Parathyroid adenoma (tissue), 2 donors: Measurements from ENCODE around the gene KPNB1.

Experiments used
- H2AFZ ChIP-seq: fragments of 300-600 bp; sonication (generic); one replicate; pipeline ENCODE4 v1.7.0; 2017; ENCODE audit warnings: antibody characterized with exemption, mild to moderate bottlenecking
- H3K27ac ChIP-seq: fragments of 300-600 bp; sonication (generic); one replicate; pipeline ENCODE4 v1.7.0; 2017
- H3K27me3 ChIP-seq: fragments of 300-600 bp; sonication (generic); one replicate; pipeline ENCODE4 v1.7.0; 2017; ENCODE audit warnings: low read length; ENCODE audit not compliant: control insufficient read depth, insufficient read depth
- H3K36me3 ChIP-seq: fragments of 300-600 bp; sonication (generic); one replicate; pipeline ENCODE4 v1.7.0; 2017; ENCODE audit warnings: low read length; ENCODE audit not compliant: control insufficient read depth, insufficient read depth
- H3K4me1 ChIP-seq: fragments of 300-600 bp; sonication (generic); one replicate; pipeline ENCODE4 v1.7.0; 2017; ENCODE audit warnings: control low read depth
- H3K4me2 ChIP-seq: fragments of 300-600 bp; sonication (generic); one replicate; pipeline ENCODE4 v1.7.0; 2017; ENCODE audit warnings: low read length
- H3K4me3 ChIP-seq: fragments of 300-600 bp; sonication (generic); one replicate; pipeline ENCODE4 v1.7.0; 2017; ENCODE audit warnings: low read depth, low read length
- H3K79me2 ChIP-seq: fragments of 300-600 bp; sonication (generic); one replicate; pipeline ENCODE4 v1.7.0; 2017; ENCODE audit warnings: control low read depth
- H3K9ac ChIP-seq: fragments of 300-600 bp; sonication (generic); one replicate; pipeline ENCODE4 v1.7.0; 2017; ENCODE audit warnings: mild to moderate bottlenecking
- H3K9me3 ChIP-seq: fragments of 300-600 bp; sonication (generic); one replicate; pipeline ENCODE4 v1.7.0; 2017; ENCODE audit warnings: low read length; ENCODE audit not compliant: control insufficient read depth
- CTCF ChIP-seq: fragments of 300-600 bp; sonication (generic); IDR thresholded peaks from one replicate; pipeline ENCODE4 v1.7.0; 2017; ENCODE audit warnings: antibody characterized with exemption, mild to moderate bottlenecking
- donor health status: primary hyperparathyroidism.

KPNB1 gene

GRCh38 chr17:47714773-47715396, 65.2 kb downstream of the KPNB1 start:
- Histone ChIP-seq H3K4me3 (no peak overlapping the region), H3K9me3 (no peaks in the 10 kb centered on the region), H3K36me3 (no peaks in the 10 kb centered on the region), H3K4me1 (no peaks in the 10 kb centered on the region), H3K27ac (no peak overlapping the region), H3K27me3 (no peaks in the 10 kb centered on the region), H3K9ac (no peak overlapping the region), H3K79me2 (no peaks in the 10 kb centered on the region), H3K4me2 (no peak overlapping the region), H2AFZ (no peak overlapping the region)
- no peak for TF ChIP-seq CTCF

- Histone ChIP-seq H2AFZ (no peak overlapping the region), H3K9me3 (no peaks in the 10 kb centered on the region), H3K4me1 (no peaks in the 10 kb centered on the region), H3K9ac (no peak overlapping the region), H3K36me3 (no peaks in the 10 kb centered on the region), H3K27me3 (no peaks in the 10 kb centered on the region), H3K27ac (no peak overlapping the region), H3K4me3 (no peak overlapping the region), H3K79me2 (no peaks in the 10 kb centered on the region), H3K4me2 (no peak overlapping the region)
- no peak for TF ChIP-seq CTCF
Measured at GRCh38 chr17:47715669-47716325, 66.1 kb downstream of the KPNB1 start.

- Histone ChIP-seq H3K27ac (no peak overlapping the region), H3K4me2 (no peak overlapping the region), H3K36me3 (no peaks in the 10 kb centered on the region), H3K4me1 (peaks cover 2% of the 10 kb centered on the region), H3K27me3 (no peaks in the 10 kb centered on the region), H3K9me3 (no peaks in the 10 kb centered on the region), H2AFZ (no peak overlapping the region), H3K79me2 (no peaks in the 10 kb centered on the region), H3K9ac (no peak overlapping the region), H3K4me3 (no peak overlapping the region)
- no peak for TF ChIP-seq CTCF
Measured at GRCh38 chr17:47716375-47716774, 66.7 kb downstream of the KPNB1 start.

- H3K4me3 ChIP-seq: no peak overlapping the region
- H3K27me3 ChIP-seq: peaks cover 4% of the 10 kb centered on the region
- H2AFZ ChIP-seq: no peak overlapping the region
- peaks cover 7% of the 10 kb centered on the region for H3K4me1 ChIP-seq
- H3K9ac ChIP-seq: no peak overlapping the region
- H3K4me2 ChIP-seq: no peak overlapping the region
- H3K36me3 ChIP-seq: no peaks in the 10 kb centered on the region
- no peak for TF ChIP-seq CTCF
- no peaks in the 10 kb centered on the region for H3K79me2 ChIP-seq
- no peak overlapping the region for H3K27ac ChIP-seq
- no peaks in the 10 kb centered on the region for H3K9me3 ChIP-seq
Measured at GRCh38 chr17:47717261-47717697, 67.6 kb downstream of the KPNB1 start.
